ENCODE results near the gene SEPTIN1.

GRCh38 chr16:30417529-30418349, 35.4 kb upstream of the SEPTIN1 start:
- TF ChIP-seq CTCF (IDR thresholded peaks at IDR 0.05) (peak in 5 of 7 experiments; percentile 26 to 60 (median 45)), POLR2A (IDR thresholded peaks at IDR 0.05) (peak; percentile 72 to 76 (median 76))
